ENCODE measurements around the gene HECTD2.
"Not testable (repeated sequence)": the region's sequence is repeated elsewhere in the genome, so short reads cannot be mapped to it uniquely, and the experiment has no call there.

HECTD2 gene

DNA sequence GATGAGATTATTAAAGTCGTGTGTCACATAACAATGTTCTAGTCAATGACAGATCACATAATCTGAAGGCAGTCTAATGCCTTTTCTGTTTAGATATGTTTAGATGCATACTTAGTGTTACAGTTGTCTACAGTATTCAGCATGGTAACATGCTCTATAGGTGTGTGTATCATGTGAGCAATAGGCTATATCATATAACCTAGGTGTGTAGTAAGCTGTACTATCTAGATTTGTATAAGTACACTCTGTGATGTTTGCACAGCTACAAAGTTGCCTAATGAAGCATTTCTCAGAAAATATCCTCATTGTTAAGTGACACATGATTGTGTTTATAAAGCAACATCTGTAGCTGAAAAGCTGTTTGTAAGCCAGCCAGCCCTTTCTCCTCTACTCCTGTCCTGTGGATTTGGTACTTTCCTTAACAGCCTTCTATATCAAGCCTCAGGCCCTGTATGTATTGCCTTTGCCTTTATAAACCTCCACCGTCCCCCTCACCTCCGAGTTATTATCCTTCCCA lies 6.3 kb downstream of the HECTD2 start:
- no peaks in the 10 kb centered on the region for H3K9me3 ChIP-seq (ENCODE audit: control insufficient read depth, low read length)
- H3K4me3 ChIP-seq (ENCODE audit: extremely low read depth, insufficient read depth, low read length, poor library complexity, severe bottlenecking) = no peak overlapping the region
- 89% methylated on average over 1 of the region's 3 CpGs; no CpG with 5 or more reads in 1 of the 2 experiments for WGBS, 2 experiments (ENCODE audit: insufficient coverage in 2 of 2)
- no peaks in the 10 kb centered on the region for H3K36me3 ChIP-seq (ENCODE audit: control insufficient read depth, insufficient read depth, low read length)
- no peak overlapping the region for H3K27ac ChIP-seq (ENCODE audit: low read depth, low read length, severe bottlenecking)
- no peaks in the 10 kb centered on the region for H3K4me1 ChIP-seq (ENCODE audit: control insufficient read depth, insufficient read depth, low read length, poor library complexity, severe bottlenecking)

DNA sequence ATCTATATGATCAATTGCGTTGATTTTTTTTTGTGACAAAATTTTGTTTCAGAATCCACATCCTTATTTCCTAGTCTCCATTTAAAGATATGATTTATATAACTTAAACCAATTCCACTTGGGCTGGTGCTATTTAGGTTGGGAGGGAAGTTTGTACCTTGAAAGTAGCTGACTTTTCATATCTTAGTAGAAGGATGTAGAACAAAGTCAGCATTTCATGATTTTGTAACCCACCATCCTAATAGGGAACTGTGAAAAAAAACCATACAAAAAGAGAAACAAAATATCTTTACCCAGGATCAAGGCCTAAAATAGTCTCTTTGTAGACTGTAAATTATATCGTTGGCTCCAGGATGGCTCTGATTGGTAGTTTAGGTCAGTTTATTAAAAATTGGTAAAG lies 8.3 kb downstream of the HECTD2 start:
- WGBS, 2 experiments (ENCODE audit: insufficient coverage in 2 of 2) = no CpG with 5 or more reads among the region's 2 CpGs
- Histone ChIP-seq H3K9me3 (ENCODE audit: control insufficient read depth, low read length) (no peaks in the 10 kb centered on the region), H3K36me3 (ENCODE audit: control insufficient read depth, insufficient read depth, low read length) (no peaks in the 10 kb centered on the region), H3K4me1 (ENCODE audit: control insufficient read depth, insufficient read depth, low read length, poor library complexity, severe bottlenecking) (no peaks in the 10 kb centered on the region), H3K27ac (ENCODE audit: low read depth, low read length, severe bottlenecking) (no peak overlapping the region), H3K4me3 (ENCODE audit: extremely low read depth, insufficient read depth, low read length, poor library complexity, severe bottlenecking) (no peak overlapping the region)

DNA sequence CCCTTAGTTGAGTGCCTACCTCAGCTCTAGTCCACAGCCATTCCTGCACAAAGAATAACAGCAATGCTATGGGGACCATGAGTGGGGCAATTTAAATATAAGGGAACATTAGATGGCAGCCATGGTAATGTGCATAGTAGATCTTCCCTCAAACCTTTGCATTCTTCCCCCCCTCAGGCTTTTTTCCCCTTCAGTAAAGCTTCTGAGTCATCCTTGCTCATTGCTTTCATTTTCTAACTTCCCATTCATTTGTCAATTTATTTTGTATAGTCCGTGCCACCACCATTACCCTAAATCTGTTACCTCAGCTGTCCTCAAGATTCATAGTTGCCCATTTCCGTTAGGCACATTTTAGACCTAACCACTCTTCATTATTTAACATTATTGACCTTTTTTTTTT lies 10.7 kb downstream of the HECTD2 start:
- no peaks in the 10 kb centered on the region for H3K4me1 ChIP-seq (ENCODE audit: control insufficient read depth, insufficient read depth, low read length, poor library complexity, severe bottlenecking)
- H3K9me3 ChIP-seq (ENCODE audit: control insufficient read depth, low read length) = no peaks in the 10 kb centered on the region
- no peaks in the 10 kb centered on the region for H3K36me3 ChIP-seq (ENCODE audit: control insufficient read depth, insufficient read depth, low read length)
- WGBS, 2 experiments (ENCODE audit: insufficient coverage in 2 of 2) = 85 to 93% methylated on average over 1 to 2 of the region's 2 CpGs
- no peak overlapping the region for H3K27ac ChIP-seq (ENCODE audit: low read depth, low read length, severe bottlenecking)
- no peak overlapping the region for H3K4me3 ChIP-seq (ENCODE audit: extremely low read depth, insufficient read depth, low read length, poor library complexity, severe bottlenecking)

DNA sequence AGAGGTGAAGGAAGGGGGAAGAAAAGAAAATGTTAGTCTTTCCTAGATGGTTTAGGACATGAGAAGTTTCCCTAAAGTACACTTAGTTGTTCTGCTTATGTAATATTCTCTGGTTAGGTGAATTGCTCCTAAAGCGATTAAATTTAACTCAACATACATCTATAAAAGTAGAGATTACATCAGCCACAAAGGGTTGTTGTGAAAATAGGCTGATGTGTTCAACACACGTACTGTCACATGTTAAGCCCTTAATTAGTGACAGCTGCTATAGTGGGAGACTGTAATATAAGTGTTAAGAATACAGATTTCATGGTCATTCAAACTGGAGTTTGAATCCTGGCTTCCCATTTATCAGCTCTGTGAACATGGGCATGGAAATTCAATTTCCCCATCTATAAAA lies 12.8 kb downstream of the HECTD2 start:
- Histone ChIP-seq H3K4me1 (ENCODE audit: control insufficient read depth, insufficient read depth, low read length, poor library complexity, severe bottlenecking) (no peaks in the 10 kb centered on the region), H3K9me3 (ENCODE audit: control insufficient read depth, low read length) (no peaks in the 10 kb centered on the region), H3K4me3 (ENCODE audit: extremely low read depth, insufficient read depth, low read length, poor library complexity, severe bottlenecking) (no peak overlapping the region), H3K36me3 (ENCODE audit: control insufficient read depth, insufficient read depth, low read length) (no peaks in the 10 kb centered on the region), H3K27ac (ENCODE audit: low read depth, low read length, severe bottlenecking) (no peak overlapping the region)
- WGBS, 2 experiments (ENCODE audit: insufficient coverage in 2 of 2) = 80 to 100% methylated on average over 1 of the region's 2 CpGs

DNA sequence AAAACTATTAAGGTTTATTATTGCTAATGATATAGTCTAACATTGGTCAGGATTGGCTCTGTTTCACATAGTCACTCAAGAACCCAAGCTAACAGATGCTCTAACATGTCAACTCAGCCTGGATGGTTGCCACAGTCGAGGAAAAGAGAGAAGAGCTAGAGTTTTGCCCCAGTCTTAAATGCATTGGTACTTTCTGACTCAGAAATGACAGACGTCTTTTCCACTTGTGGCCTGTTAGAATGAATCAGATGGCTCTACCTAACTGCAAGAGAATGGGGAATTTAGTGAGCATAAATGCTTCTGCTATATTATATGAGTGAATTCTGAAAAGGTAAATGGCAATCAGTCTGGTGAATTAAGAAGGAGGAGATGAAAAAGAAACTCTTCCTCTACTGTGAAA lies 13.9 kb downstream of the HECTD2 start:
- no peaks in the 10 kb centered on the region for H3K4me1 ChIP-seq (ENCODE audit: control insufficient read depth, insufficient read depth, low read length, poor library complexity, severe bottlenecking)
- WGBS, 2 experiments (ENCODE audit: insufficient coverage in 2 of 2) = 63 to 83% methylated on average over 1 to 2 of the region's 2 CpGs
- H3K27ac ChIP-seq (ENCODE audit: low read depth, low read length, severe bottlenecking) = no peak overlapping the region
- no peak overlapping the region for H3K4me3 ChIP-seq (ENCODE audit: extremely low read depth, insufficient read depth, low read length, poor library complexity, severe bottlenecking)
- no peaks in the 10 kb centered on the region for H3K9me3 ChIP-seq (ENCODE audit: control insufficient read depth, low read length)
- no peaks in the 10 kb centered on the region for H3K36me3 ChIP-seq (ENCODE audit: control insufficient read depth, insufficient read depth, low read length)

DNA sequence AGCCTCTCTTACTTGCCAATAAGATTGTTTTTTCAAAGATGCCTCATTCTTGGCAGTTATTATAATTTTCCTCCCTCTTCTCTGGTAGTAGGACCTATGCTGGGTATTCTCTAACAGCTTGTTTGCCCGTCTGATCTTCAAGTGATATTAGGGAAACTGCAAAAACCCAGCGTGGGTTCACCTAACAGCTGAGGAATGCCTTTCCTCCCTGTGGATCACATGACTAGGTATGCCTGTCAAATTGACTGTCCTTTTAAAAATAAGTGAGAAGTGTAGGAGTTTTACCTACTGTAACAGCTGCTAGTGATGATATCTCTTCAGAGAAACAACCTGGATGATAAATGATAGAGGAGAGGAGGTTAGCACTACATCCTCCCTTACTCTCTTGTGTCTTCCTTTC lies 22.0 kb downstream of the HECTD2 start:
- H3K9me3 ChIP-seq (ENCODE audit: control insufficient read depth, low read length) = no peaks in the 10 kb centered on the region
- H3K36me3 ChIP-seq (ENCODE audit: control insufficient read depth, insufficient read depth, low read length) = peaks cover 5% of the 10 kb centered on the region
- H3K4me1 ChIP-seq (ENCODE audit: control insufficient read depth, insufficient read depth, low read length, poor library complexity, severe bottlenecking) = no peaks in the 10 kb centered on the region
- WGBS, 2 experiments (ENCODE audit: insufficient coverage in 2 of 2) = 60 to 100% methylated on average over 1 to 2 of the region's 2 CpGs
- H3K4me3 ChIP-seq (ENCODE audit: extremely low read depth, insufficient read depth, low read length, poor library complexity, severe bottlenecking) = no peak overlapping the region
- H3K27ac ChIP-seq (ENCODE audit: low read depth, low read length, severe bottlenecking) = no peak overlapping the region

DNA sequence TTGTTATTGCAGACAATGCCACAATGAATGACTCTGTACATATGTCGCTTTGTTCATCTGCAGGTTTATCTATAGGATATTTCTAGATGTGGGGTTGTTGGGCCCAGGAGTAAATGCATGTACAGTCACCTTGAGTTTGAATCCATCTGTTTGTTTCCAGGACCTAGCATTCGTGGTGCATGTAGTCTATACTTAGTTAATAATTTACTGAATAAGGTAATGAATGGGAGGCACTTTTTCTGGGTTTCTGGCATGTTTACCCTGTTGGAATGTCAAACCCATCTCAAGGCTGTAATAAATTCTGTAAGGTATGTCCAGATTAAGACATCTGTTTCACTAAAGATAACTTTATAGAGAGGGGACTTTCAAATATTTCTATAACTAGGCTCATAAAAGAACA lies 23.5 kb downstream of the HECTD2 start:
- no peaks in the 10 kb centered on the region for H3K9me3 ChIP-seq (ENCODE audit: control insufficient read depth, low read length)
- peaks cover 8% of the 10 kb centered on the region for H3K36me3 ChIP-seq (ENCODE audit: control insufficient read depth, insufficient read depth, low read length)
- WGBS, 2 experiments (ENCODE audit: insufficient coverage in 2 of 2) = 100% methylated on average over 1 of the region's 2 CpGs; no CpG with 5 or more reads in 1 of the 2 experiments

DNA sequence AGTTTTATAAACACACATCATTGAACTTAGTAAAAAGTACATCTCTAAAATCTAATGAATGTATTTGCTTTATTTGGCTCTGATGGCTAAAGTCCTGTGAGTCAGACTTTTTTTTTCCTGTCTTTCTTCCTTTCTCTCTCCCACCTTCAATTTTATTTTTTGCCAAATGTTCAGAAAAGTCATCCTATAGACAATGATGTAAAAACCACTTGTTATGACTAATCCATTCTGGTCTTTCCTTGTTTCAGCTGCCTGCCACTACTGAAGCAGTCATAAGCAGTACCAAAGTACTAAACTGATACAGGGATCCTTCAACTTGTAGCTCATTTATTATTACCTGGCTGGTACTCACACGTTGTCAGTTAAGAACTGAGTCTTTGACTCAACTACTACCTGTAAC lies 23.9 kb downstream of the HECTD2 start:
- Histone ChIP-seq H3K4me3 (ENCODE audit: extremely low read depth, insufficient read depth, low read length, poor library complexity, severe bottlenecking) (no peak overlapping the region), H3K4me1 (ENCODE audit: control insufficient read depth, insufficient read depth, low read length, poor library complexity, severe bottlenecking) (no peaks in the 10 kb centered on the region), H3K9me3 (ENCODE audit: control insufficient read depth, low read length) (no peaks in the 10 kb centered on the region), H3K27ac (ENCODE audit: low read depth, low read length, severe bottlenecking) (no peak overlapping the region), H3K36me3 (ENCODE audit: control insufficient read depth, insufficient read depth, low read length) (peaks cover 8% of the 10 kb centered on the region)
- no CpG with 5 or more reads among the region's 1 CpG for WGBS, 2 experiments (ENCODE audit: insufficient coverage in 2 of 2)

More for the DNA sequence above, 23.5 kb downstream of the HECTD2 start:
- H3K27ac ChIP-seq (ENCODE audit: low read depth, low read length, severe bottlenecking) = no peak overlapping the region
- no peak overlapping the region for H3K4me3 ChIP-seq (ENCODE audit: extremely low read depth, insufficient read depth, low read length, poor library complexity, severe bottlenecking)
- no peaks in the 10 kb centered on the region for H3K4me1 ChIP-seq (ENCODE audit: control insufficient read depth, insufficient read depth, low read length, poor library complexity, severe bottlenecking)

DNA sequence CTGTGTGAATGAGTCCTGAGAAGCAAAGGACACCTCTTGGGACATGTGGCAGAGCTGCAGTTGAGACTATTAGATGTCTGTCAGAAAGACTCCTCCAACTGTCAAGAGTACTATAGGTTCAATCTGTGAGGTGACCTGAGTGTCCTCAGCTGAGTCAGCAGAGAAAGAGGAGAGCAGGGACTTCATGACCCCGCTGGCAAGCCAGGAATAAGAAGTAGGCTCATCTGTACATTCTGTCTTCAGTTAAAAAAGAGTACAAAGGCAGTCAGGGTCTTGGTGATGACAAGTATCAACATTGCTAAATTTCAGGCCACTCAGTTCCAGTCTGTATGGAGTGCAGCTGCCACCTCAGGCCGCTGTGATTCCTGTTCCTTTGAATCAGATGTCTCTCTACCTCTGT lies 25.1 kb downstream of the HECTD2 start:
- H3K4me1 ChIP-seq (ENCODE audit: control insufficient read depth, insufficient read depth, low read length, poor library complexity, severe bottlenecking) = no peaks in the 10 kb centered on the region
- no peaks in the 10 kb centered on the region for H3K9me3 ChIP-seq (ENCODE audit: control insufficient read depth, low read length)
- H3K27ac ChIP-seq (ENCODE audit: low read depth, low read length, severe bottlenecking) = no peak overlapping the region
- H3K36me3 ChIP-seq (ENCODE audit: control insufficient read depth, insufficient read depth, low read length) = peaks cover 8% of the 10 kb centered on the region
- 87 to 100% methylated on average over 2 of the region's 2 CpGs for WGBS, 2 experiments (ENCODE audit: insufficient coverage in 2 of 2)
- no peak overlapping the region for H3K4me3 ChIP-seq (ENCODE audit: extremely low read depth, insufficient read depth, low read length, poor library complexity, severe bottlenecking)

DNA sequence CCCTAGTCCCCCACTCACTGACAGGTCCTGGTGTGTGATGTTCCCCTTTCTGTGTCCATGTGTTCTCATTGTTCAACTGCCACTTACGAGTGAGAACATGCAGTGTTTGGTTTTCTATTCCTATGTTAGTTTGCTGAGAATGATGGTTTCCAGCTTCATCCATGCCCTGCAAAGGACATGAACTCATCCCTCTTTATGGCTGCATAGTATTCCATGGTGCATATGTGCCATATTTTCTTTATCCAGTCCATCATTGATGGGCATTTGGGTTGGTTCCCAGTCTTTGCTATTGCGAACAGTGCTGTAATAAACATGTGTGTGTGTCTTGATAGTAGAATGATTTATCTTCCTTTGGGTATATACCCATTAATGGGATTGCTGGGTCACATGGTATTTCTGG lies 28.1 kb downstream of the HECTD2 start:
- WGBS, 2 experiments (ENCODE audit: insufficient coverage in 2 of 2) = 100% methylated on average over 1 of the region's 2 CpGs; no CpG with 5 or more reads in 1 of the 2 experiments
- not testable (repeated sequence) for H3K4me1 ChIP-seq (ENCODE audit: control insufficient read depth, insufficient read depth, low read length, poor library complexity, severe bottlenecking); H3K27ac ChIP-seq (ENCODE audit: low read depth, low read length, severe bottlenecking); H3K36me3 ChIP-seq (ENCODE audit: control insufficient read depth, insufficient read depth, low read length); H3K4me3 ChIP-seq (ENCODE audit: extremely low read depth, insufficient read depth, low read length, poor library complexity, severe bottlenecking); H3K9me3 ChIP-seq (ENCODE audit: control insufficient read depth, low read length)

DNA sequence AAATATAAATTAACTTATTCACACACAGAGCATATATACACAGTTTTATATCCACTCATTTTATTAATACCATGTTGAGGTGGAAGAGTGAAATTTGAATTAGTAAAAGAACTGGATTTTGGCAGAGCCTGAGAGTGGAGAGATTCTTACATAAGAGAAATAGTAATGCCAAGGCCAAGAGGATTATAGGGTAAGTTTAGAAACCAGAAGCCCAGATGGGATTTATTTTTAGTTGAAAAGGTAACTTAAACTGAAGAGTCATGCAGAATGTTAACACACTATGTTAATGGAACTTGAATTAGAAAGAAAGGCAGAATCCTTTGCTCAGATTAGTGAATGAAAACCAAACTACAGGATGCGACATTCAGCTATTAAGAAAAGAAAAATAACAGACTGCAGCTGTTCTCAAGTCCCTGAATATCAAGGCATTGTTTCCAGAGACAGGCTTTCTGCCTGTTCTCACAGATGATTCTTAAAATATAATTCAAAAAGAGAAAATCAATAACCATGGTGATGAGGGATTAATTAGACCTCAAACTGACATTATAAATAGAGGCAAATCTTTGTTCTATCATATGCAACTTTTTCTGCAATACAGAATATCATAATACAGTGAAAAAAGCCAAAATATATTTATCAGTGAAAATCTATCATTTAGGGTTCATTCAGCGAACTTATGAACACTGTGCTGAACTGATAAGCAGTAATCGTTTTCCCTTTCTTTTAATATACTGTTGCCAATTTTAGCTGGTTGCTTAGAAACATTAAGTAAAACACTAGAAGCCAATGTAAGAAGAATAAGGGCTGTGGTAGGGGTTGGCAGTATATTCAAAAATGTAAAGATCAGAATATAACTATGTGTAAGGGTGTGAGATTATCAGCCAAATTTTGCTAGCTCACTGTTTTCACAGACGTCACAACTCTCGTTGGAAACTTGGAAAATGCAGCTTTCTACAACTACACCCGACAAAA lies 34.4 kb downstream of the HECTD2 start:
- H3K4me3 ChIP-seq (ENCODE audit: extremely low read depth, insufficient read depth, low read length, poor library complexity, severe bottlenecking) = no peak overlapping the region
- H3K36me3 ChIP-seq (ENCODE audit: control insufficient read depth, insufficient read depth, low read length) = peaks cover 8% of the 10 kb centered on the region
- H3K4me1 ChIP-seq (ENCODE audit: control insufficient read depth, insufficient read depth, low read length, poor library complexity, severe bottlenecking) = no peaks in the 10 kb centered on the region
- WGBS, 2 experiments (ENCODE audit: insufficient coverage in 2 of 2) = 100% methylated on average over 2 of the region's 6 CpGs; no CpG with 5 or more reads in 1 of the 2 experiments
- peaks cover 5% of the 10 kb centered on the region for H3K9me3 ChIP-seq (ENCODE audit: control insufficient read depth, low read length)
- no peak overlapping the region for H3K27ac ChIP-seq (ENCODE audit: low read depth, low read length, severe bottlenecking)

All from mesodermal cell (in vitro differentiated cells).